Parathyroid adenoma (tissue), 2 donors: Measurements from ENCODE around the gene TEAD4.

Experiments used
- H2AFZ ChIP-seq: fragments of 300-600 bp; sonication (generic); one replicate; pipeline ENCODE4 v1.7.0; 2017; ENCODE audit warnings: antibody characterized with exemption, mild to moderate bottlenecking
- H3K27ac ChIP-seq: fragments of 300-600 bp; sonication (generic); one replicate; pipeline ENCODE4 v1.7.0; 2017
- H3K27me3 ChIP-seq: fragments of 300-600 bp; sonication (generic); one replicate; pipeline ENCODE4 v1.7.0; 2017; ENCODE audit warnings: low read length; ENCODE audit not compliant: control insufficient read depth, insufficient read depth
- H3K36me3 ChIP-seq: fragments of 300-600 bp; sonication (generic); one replicate; pipeline ENCODE4 v1.7.0; 2017; ENCODE audit warnings: low read length; ENCODE audit not compliant: control insufficient read depth, insufficient read depth
- H3K4me1 ChIP-seq: fragments of 300-600 bp; sonication (generic); one replicate; pipeline ENCODE4 v1.7.0; 2017; ENCODE audit warnings: control low read depth
- H3K4me2 ChIP-seq: fragments of 300-600 bp; sonication (generic); one replicate; pipeline ENCODE4 v1.7.0; 2017; ENCODE audit warnings: low read length
- H3K4me3 ChIP-seq: fragments of 300-600 bp; sonication (generic); one replicate; pipeline ENCODE4 v1.7.0; 2017; ENCODE audit warnings: low read depth, low read length
- H3K79me2 ChIP-seq: fragments of 300-600 bp; sonication (generic); one replicate; pipeline ENCODE4 v1.7.0; 2017; ENCODE audit warnings: control low read depth
- H3K9ac ChIP-seq: fragments of 300-600 bp; sonication (generic); one replicate; pipeline ENCODE4 v1.7.0; 2017; ENCODE audit warnings: mild to moderate bottlenecking
- H3K9me3 ChIP-seq: fragments of 300-600 bp; sonication (generic); one replicate; pipeline ENCODE4 v1.7.0; 2017; ENCODE audit warnings: low read length; ENCODE audit not compliant: control insufficient read depth
- CTCF ChIP-seq: fragments of 300-600 bp; sonication (generic); IDR thresholded peaks from one replicate; pipeline ENCODE4 v1.7.0; 2017; ENCODE audit warnings: antibody characterized with exemption, mild to moderate bottlenecking
- donor health status: primary hyperparathyroidism.

Gene TEAD4

DNA sequence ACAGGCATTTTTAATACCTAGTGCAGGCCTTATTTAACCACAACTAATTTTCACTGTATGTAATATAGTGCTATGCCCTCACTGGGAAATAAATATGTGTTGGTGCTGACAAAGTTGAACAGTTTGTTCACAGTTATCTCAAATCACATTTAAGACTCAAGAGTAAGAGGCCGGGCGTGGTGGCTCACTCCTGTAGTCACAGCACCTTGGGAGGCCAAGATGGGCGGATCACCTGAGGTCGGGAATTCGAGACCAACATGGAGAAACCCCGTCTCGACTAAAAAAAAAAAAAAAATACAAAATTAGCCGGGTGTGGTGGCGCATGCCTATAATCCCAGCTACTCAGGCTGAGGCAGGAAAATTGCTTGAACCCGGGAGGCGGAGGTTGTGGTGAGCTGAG, 22.9 kb upstream of the TEAD4 start:
- H3K27ac ChIP-seq, result no peak overlapping the region
- no peak overlapping the region for H3K4me2 ChIP-seq
- no peaks in the 10 kb centered on the region for H3K79me2 ChIP-seq
- TF ChIP-seq CTCF, result no peak
- H3K4me1 ChIP-seq, result no peaks in the 10 kb centered on the region
- H3K4me3 ChIP-seq, result no peak overlapping the region
- H3K27me3 ChIP-seq, result no peaks in the 10 kb centered on the region
- H3K36me3 ChIP-seq, result no peaks in the 10 kb centered on the region
- H3K9me3 ChIP-seq, result no peaks in the 10 kb centered on the region
- H2AFZ ChIP-seq, result no peak overlapping the region
- H3K9ac ChIP-seq, result no peak overlapping the region

- Histone ChIP-seq H3K9me3 (no peaks in the 10 kb centered on the region), H3K9ac (no peak overlapping the region), H3K4me2 (no peak overlapping the region), H2AFZ (no peak overlapping the region), H3K79me2 (no peaks in the 10 kb centered on the region), H3K4me3 (no peak overlapping the region), H3K4me1 (no peaks in the 10 kb centered on the region), H3K27ac (no peak overlapping the region), H3K27me3 (no peaks in the 10 kb centered on the region), H3K36me3 (no peaks in the 10 kb centered on the region)
- no peak for TF ChIP-seq CTCF
Observed at GRCh38 chr12:2937500-2937899, 21.7 kb upstream of the TEAD4 start.

GRCh38 chr12:2939191-2939590, 20.0 kb upstream of the TEAD4 start:
- Histone ChIP-seq H3K36me3 (no peaks in the 10 kb centered on the region), H2AFZ (no peak overlapping the region), H3K27me3 (no peaks in the 10 kb centered on the region), H3K4me3 (no peak overlapping the region), H3K9ac (no peak overlapping the region), H3K79me2 (no peaks in the 10 kb centered on the region), H3K4me2 (no peak overlapping the region), H3K27ac (no peak overlapping the region), H3K9me3 (no peaks in the 10 kb centered on the region), H3K4me1 (no peaks in the 10 kb centered on the region)
- no peak for TF ChIP-seq CTCF

DNA sequence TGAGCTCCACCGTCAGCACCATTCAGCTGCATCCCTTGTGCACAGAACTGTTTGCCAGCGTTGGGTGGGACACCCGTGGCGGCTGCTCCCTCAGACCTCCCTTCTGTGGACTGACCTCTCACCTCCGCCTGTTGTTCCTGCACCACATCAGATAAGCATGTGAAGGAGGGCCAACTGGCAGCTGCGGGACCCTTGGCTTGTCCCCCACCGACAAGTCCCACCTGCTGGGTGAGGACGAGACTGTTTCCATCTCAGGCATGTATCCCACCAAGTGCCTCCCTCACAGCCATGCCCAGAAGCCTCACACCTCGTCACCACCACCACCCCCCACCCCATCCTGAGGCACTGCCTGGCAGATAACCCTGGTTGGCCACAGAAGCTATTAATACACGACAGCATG, 18.6 kb upstream of the TEAD4 start:
- no peak overlapping the region for H3K27ac ChIP-seq
- H2AFZ ChIP-seq, result no peak overlapping the region
- no peaks in the 10 kb centered on the region for H3K4me1 ChIP-seq
- H3K9ac ChIP-seq, result no peak overlapping the region
- no peaks in the 10 kb centered on the region for H3K27me3 ChIP-seq
- no peak overlapping the region for H3K4me2 ChIP-seq
- no peaks in the 10 kb centered on the region for H3K79me2 ChIP-seq
- no peak for TF ChIP-seq CTCF
- H3K4me3 ChIP-seq, result no peak overlapping the region
- no peaks in the 10 kb centered on the region for H3K36me3 ChIP-seq
- no peaks in the 10 kb centered on the region for H3K9me3 ChIP-seq

- H3K4me2 ChIP-seq, result no peak overlapping the region
- no peak overlapping the region for H3K9ac ChIP-seq
Observed at GRCh38 chr12:2941524-2941923, 17.7 kb upstream of the TEAD4 start.

More at GRCh38 chr12:2941524-2941923, 17.7 kb upstream of the TEAD4 start:
- Histone ChIP-seq H3K79me2 (no peaks in the 10 kb centered on the region), H3K9me3 (no peaks in the 10 kb centered on the region), H2AFZ (no peak overlapping the region), H3K4me3 (no peak overlapping the region), H3K4me1 (no peaks in the 10 kb centered on the region), H3K27me3 (no peaks in the 10 kb centered on the region), H3K36me3 (no peaks in the 10 kb centered on the region), H3K27ac (no peak overlapping the region)
- TF ChIP-seq CTCF, result no peak
